HFF-Myc (cell line): ENCODE measurements around the gene COL5A1.

Source experiments
- DNase-seq: peaks from one replicate; pipeline ENCODE4 v3.0.0-alpha.2; 2011; ENCODE audit warnings: low read depth; ENCODE audit errors: extremely low read depth
- H3K4me3 ChIP-seq: replicated peaks from 2 replicates; pipeline ENCODE4 v1.5.1; 2011; ENCODE audit warnings: low read depth, mild to moderate bottlenecking, control low read depth, low read length
- TF ChIP-seq, protein P1 (sequence below): IDR thresholded peaks from 2 replicates; pipeline ENCODE4 v1.5.1; 2012; ENCODE audit warnings: mild to moderate bottlenecking, low read depth, low read length, control low read depth; ENCODE audit errors: missing control alignments

COL5A1 gene

GRCh38 chr9:134630861-134631260 lies 10.7 kb upstream of the COL5A1 start:
- TF ChIP-seq, protein P1, sequence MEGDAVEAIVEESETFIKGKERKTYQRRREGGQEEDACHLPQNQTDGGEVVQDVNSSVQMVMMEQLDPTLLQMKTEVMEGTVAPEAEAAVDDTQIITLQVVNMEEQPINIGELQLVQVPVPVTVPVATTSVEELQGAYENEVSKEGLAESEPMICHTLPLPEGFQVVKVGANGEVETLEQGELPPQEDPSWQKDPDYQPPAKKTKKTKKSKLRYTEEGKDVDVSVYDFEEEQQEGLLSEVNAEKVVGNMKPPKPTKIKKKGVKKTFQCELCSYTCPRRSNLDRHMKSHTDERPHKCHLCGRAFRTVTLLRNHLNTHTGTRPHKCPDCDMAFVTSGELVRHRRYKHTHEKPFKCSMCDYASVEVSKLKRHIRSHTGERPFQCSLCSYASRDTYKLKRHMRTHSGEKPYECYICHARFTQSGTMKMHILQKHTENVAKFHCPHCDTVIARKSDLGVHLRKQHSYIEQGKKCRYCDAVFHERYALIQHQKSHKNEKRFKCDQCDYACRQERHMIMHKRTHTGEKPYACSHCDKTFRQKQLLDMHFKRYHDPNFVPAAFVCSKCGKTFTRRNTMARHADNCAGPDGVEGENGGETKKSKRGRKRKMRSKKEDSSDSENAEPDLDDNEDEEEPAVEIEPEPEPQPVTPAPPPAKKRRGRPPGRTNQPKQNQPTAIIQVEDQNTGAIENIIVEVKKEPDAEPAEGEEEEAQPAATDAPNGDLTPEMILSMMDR = no peak
- no peak overlapping the region for H3K4me3 ChIP-seq
- DNase-seq = no peak

GRCh38 chr9:134631881-134632280 lies 9.7 kb upstream of the COL5A1 start:
- TF ChIP-seq, protein P1 = no peak
- DNase-seq = no peak
- no peak overlapping the region for H3K4me3 ChIP-seq

DNA sequence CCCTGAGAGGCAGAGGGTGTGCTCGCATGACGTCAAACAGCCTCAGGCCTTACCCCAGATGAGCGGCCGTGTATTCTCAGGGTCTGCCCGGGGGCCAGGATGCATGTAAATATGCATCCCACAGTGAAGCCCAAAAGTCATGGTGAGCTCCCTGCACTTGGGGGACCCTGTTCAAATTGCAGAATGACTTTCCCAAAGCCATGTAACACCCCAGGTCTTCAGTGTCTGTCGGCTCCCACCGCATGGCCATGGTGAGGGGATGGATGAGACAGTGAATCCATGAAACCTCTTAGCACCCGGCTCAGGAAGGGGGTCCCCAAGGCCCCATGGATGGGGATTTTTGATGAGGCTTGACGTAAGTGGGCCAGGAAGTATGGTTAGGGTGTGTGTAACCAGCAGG lies 9.3 kb upstream of the COL5A1 start:
- no peak overlapping the region for H3K4me3 ChIP-seq
- TF ChIP-seq, protein P1 = no peak
- no peak for DNase-seq

- TF ChIP-seq, protein P1 = no peak
- H3K4me3 ChIP-seq = no peak overlapping the region
- no peak for DNase-seq
Observed at GRCh38 chr9:134633362-134634142, 8.1 kb upstream of the COL5A1 start.

DNA sequence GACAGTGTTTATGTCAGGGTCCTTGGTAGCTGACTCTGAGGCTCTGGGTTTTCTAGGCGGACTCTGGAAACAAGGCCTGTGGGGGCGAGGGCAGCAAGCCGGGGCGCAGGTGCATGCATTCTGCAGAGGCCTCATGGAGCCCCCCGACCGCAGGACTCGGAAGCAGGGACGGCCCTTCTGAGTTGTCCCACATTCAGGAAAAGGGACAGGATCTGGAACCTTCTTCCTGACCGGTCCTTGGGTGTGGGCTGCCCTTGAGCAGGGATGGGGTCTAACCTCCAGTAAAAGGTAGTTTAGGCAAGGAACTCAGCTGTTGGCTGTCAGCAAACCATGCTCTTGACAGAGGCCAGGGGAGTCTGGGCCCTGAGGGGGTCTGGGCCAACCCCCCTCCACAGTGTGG lies 7.4 kb upstream of the COL5A1 start:
- DNase-seq = no peak
- TF ChIP-seq, protein P1 = no peak
- H3K4me3 ChIP-seq = no peak overlapping the region

GRCh38 chr9:134634667-134635230 lies 6.9 kb upstream of the COL5A1 start:
- TF ChIP-seq, protein P1 = no peak
- DNase-seq = no peak
- no peak overlapping the region for H3K4me3 ChIP-seq
